ENCODE data around the gene PILRA. TPM values are rescaled to one million over a fixed set of nuclear protein-coding genes. Genes with fewer than 3 reads are reported as not detected.

The PILRA gene
- total and polyA plus RNA-seq, 2 of the 8 experiments (the other 6 are each of a cell fraction or from before 2014, with no cell fraction given): 7.6 to 10.6 TPM

- TF ChIP-seq TEAD4 (IDR thresholded peaks at IDR 0.05; ENCODE audit: low read depth, low read length) (no peak), KDM4A (IDR thresholded peaks at IDR 0.05; ENCODE audit: low read depth, low read length, severe bottlenecking) (no peak), CHD2 (IDR thresholded peaks at IDR 0.05; ENCODE audit: low read length) (no peak), NANOG (IDR thresholded peaks at IDR 0.05; ENCODE audit: insufficient read depth, low read depth, low read length, poor library complexity, severe bottlenecking) (no peak)
- TF ChIP-seq, protein P1, sequence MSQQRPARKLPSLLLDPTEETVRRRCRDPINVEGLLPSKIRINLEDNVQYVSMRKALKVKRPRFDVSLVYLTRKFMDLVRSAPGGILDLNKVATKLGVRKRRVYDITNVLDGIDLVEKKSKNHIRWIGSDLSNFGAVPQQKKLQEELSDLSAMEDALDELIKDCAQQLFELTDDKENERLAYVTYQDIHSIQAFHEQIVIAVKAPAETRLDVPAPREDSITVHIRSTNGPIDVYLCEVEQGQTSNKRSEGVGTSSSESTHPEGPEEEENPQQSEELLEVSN (IDR thresholded peaks at IDR 0.05): no peak
Measured at GRCh38 chr7:100370303-100370702, 3.0 kb upstream of the PILRA start (continued).
